HG03439 (cell line): ENCODE data around the gene AKAP5.
A peak's percentile ranks its signal among the peaks of the same experiment; 100 is the strongest.

Experiments used
- ATAC-seq: cut with Tn5 transposase; IDR thresholded peaks from one replicate; pipeline ENCODE4 v1.9.1; 2021; ENCODE audit warnings: mild to moderate bottlenecking, moderate library complexity; ENCODE audit not compliant: unreplicated experiment

The AKAP5 gene

DNA sequence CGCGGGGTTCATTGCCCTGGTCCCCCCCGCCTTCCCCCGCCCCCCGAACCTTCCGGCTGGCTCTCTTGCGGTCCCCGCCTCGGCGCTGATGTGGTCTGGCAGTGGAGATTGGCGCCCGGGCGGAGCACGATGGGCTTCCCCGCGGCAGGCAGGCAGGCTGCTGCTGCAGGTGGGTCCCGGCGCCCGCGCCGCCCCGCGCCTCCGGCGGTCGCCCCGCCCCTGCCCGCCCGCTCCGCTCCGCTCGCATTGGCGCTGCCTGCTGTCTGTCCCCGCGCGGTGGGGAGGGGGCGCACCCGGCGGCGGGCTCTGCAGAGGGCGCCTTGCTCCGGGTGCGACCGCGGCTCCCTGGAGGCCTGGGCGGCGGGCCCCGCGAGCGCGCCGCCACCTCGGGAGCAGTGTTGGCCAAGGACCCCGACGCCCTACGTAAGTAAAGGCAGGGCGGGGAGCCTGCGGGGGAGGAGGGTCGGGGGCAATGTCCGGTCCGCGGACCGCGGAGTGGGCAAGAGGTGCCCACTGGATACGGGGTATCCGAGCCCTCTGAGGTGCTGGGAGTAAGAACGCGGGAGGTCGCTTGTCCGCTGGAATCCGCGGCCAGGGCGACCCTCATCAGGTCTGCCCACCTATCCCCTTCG lies at the start of gene AKAP5:
TSS of gene AKAP5 (plus strand) at position 309 of the 632 bp plus-strand sequence. CDS start 2,896 bp downstream, outside the sequence.
- ATAC-seq: peak; percentile 57

DNA sequence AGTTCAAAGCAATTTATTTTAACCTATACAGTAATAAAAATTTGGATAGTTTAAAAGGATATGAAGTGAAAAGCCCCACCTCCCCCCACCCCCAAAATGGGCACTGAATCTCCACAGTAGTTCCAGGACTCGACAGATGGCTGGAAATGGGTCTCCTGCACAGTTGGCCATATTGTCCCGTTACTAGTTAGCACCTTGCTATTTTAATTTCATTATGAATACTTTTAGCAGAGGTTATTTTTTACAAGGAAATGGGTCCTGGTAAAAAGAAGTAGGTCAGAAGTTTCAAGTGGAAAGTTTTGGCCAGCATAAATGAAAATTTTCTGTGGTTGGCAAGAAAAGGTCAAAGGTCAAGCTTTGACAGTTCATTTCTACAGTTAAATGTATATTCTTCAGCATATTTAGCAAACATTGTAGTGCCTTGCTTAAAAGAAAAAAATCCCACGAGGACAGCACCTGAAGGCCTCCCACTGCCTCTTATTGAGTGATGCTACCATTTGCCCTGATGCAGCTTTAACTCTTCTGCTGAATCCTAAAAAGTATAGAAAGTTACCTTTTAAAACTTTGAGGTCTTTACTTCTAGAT lies 48.9 kb upstream of the AKAP5 start:
- no peak for ATAC-seq

DNA sequence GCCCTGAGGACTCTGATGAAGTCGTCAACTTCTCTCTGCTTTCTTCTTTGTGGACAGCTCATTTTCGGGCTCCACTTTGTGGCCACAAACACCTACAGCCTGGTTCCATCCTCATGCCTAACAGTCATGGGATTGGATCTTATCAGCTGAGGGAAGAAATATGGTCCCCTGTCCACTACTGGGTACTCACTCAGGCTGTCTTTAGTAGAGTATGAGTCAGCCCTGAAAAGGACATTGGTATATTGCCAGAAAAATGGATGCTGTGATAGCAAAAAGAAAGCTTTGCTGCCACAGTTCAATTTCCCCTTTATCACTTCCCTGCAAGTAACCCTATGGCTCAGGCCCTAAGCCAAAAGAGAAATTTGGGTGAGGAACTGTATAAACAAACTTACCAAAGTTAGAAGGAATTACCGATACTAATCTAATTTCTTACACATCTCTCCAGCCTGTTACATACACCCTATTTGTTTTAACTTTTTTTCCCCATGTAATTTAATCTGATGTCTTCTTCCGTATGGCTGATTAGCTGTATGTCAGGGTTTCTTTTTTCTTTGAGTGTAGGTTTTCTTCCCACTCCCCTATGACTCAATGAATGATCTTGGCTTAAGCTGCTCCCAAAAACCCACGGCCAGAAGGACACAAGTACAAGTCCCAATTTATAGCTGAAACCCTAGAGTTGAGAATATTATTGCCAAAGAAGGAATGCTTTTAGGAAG lies 48.1 kb upstream of the AKAP5 start:
- ATAC-seq: no peak

GRCh38 chr14:64417771-64418125 lies 47.6 kb upstream of the AKAP5 start:
- ATAC-seq: no peak

- no peak for ATAC-seq
Measured at GRCh38 chr14:64419003-64419402, 46.3 kb upstream of the AKAP5 start.

GRCh38 chr14:64421166-64421565 lies 44.1 kb upstream of the AKAP5 start:
- no peak for ATAC-seq

- no peak for ATAC-seq
Measured at GRCh38 chr14:64422005-64422404, 43.3 kb upstream of the AKAP5 start.

GRCh38 chr14:64422756-64423155 lies 42.5 kb upstream of the AKAP5 start:
- peak; percentile 76 for ATAC-seq

- ATAC-seq: no peak
Measured at GRCh38 chr14:64423987-64424386, 41.3 kb upstream of the AKAP5 start.

DNA sequence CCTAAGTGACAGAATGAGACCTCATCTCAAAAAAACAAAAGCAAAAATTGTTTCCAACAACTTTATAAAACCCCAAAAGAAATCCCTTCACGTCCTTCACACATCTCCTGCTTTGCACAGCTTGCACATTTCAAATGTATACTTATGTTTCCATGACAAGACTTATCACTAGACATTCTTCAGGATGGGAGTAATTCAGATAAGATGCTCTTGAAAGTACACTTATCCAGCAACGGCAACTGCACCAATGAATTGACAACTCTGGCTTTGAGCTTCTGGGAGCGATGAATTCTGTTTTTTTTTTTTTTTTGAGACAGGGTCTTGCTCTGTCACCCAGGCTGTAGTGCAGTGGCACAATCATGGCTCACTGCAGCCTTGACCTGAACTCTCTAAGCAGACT lies 30.8 kb upstream of the AKAP5 start:
- ATAC-seq: no peak

GRCh38 chr14:64438181-64438841 lies 27.0 kb upstream of the AKAP5 start:
- ATAC-seq: no peak

- no peak for ATAC-seq
Measured at GRCh38 chr14:64439141-64439540, 26.2 kb upstream of the AKAP5 start.

- no peak for ATAC-seq
Measured at GRCh38 chr14:64440494-64440893, 24.8 kb upstream of the AKAP5 start.

- ATAC-seq: no peak
Measured at GRCh38 chr14:64442300-64442988, 22.9 kb upstream of the AKAP5 start.

DNA sequence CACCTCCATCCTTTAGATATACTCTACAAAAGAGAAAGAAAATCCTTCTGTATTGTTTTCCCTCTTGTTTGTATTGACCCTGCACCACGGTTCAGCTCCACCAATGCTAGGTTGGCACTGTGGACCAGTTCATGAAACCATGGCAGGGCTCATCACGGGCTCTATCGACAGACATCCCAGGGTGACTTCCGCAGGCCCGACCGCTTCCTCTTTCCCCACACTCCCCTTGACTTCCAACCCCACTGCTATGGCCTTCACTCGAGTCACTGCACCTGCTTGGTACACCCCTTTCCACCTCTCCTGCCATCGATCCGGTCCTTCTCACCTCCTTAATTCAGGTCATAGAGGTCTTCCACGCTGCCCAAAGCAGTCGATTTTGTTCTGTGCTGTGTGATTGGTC lies 21.2 kb upstream of the AKAP5 start:
- no peak for ATAC-seq

- ATAC-seq: peak; percentile 94
Measured at GRCh38 chr14:64444984-64445845, 20.1 kb upstream of the AKAP5 start.

DNA sequence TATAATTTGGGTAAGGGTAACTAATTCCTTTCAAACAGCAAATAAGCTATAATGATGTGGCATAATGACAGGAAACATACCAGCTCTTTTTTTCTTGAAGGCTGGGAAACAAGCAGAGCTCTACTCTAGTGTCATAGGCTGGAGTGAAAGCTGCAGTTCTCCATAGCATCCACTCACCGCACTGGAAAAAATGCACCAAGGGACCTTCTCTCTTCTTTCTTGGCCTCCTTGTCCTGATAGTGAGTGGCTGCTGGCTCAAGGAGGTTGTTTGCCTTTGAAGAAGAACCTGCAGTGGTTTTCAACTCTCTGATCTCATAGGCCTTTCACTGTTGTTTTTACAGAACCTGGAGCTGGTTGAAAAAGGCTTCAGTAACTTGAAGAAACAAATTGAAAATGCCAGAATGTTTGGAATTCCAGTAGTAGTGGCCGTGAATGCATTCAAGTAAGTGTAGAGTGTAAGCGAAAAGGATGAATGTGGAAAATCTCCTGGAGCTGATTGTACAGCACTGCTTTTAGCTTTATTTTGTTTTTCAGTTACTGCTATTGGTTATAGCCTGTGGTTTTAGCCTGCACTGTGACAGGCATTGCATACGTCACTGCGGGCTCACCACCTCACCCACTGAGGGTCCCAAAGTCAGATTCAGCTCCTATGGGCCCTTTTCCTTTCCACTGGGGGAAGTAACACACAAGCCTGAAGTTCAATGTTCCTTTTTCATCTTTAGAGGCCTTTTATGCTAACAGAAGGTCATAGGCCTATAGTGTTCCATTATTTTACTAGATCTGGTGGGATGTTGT lies 17.2 kb upstream of the AKAP5 start:
- no peak for ATAC-seq

DNA sequence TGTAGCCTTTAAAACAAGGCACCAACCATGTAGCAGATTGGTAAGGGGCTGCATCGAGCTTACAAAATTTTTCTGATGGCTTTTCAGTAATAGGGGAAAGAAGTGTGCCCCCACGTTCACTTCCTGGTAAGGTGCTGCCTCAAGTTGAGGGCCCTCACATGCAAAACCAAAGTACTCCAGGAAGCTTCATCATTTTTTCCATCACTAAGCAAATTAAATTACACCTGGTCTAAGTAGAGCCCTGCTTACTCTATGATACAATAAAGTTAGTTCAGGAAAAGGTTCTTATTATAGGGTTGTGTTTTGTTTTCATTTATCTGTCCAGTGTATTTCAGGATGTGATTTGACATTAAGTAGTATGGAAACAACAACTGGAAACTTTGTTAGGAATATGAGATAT lies 15.0 kb upstream of the AKAP5 start:
- no peak for ATAC-seq

DNA sequence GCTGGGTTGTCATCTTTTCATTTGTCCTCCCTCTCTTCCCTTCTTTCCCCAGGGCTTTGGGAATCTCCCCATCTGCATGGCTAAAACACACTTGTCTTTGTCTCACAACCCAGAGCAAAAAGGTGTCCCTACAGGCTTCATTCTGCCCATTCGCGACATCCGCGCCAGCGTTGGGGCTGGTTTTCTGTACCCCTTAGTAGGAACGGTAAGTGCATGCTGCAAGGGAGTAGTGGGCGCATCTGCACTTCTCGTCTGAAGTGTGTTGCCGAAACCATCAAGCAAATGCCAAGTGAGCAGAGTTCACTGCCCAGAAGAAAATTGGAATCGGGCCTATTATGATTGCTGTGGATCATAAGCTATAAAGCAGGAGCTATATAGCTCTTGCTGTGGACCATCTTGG lies 10.6 kb upstream of the AKAP5 start:
- ATAC-seq: no peak
